ENCODE data around the gene COL5A3.

Gene COL5A3

GRCh38 chr19:9995084-9995483 lies 15.2 kb downstream of the COL5A3 start:
- no peak for DNase-seq (ENCODE audit: extremely low spot score)
- TF ChIP-seq FOXA1 (IDR thresholded peaks at IDR 0.05): no peak
- CTCF ChIA-PET: interaction anchor here (1.1 kb wide), 1 partner anchor 32 kb away, joined by 3 read pairs; no protein-coding TSS in a partner anchor
- POLR2A ChIA-PET: no interaction called here

DNA sequence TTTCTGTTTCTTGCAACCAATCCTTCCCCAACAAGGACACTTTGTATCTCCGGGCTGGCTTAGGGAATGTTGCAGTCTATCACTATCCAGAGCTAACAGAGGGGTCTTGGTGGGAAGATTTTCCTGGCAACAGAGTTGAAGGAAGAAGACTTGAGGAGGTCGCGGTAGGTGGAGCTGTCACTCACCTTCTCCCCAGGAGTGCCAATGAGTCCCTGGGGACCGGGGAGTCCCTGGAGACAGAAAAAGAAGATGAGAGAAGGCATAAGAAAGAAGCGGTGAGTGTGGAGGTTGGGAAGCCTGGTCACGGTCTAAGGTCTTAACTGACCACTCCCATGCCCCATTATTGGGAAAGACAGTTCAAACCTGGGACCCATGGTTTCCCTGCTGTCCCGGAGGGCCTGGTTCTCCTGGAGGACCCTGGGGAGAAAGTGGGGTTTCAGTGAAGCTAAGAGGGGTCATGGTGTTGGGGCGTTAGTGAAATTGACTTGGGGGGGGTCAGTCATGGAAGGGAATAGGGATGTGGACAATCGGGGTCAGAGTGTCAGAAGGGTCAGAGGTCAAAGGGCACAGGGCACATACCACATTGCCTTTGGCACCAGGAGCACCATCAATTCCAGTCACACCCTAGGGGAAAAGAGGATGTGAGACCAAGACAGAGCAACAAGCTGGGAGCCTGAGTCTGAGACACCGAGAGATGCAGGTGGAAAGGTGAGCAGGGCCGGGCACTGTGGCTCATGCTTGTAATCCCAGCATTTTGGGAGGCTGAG lies 18.7 kb downstream of the COL5A3 start:
- DNase-seq (ENCODE audit: extremely low spot score): no peak
- no peak for TF ChIP-seq SP1 (IDR thresholded peaks at IDR 0.05)
- no peak; the same call in 1 of the 2 replicates for TF ChIP-seq PKNOX1 (IDR thresholded peaks at IDR 0.05)
- TF ChIP-seq SUZ12 (IDR thresholded peaks at IDR 0.05): no peak
- TF ChIP-seq ELF4 (IDR thresholded peaks at IDR 0.05): no peak
- TF ChIP-seq FOXK2 (IDR thresholded peaks at IDR 0.05): no peak
- no peak for TF ChIP-seq FOXM1 (IDR thresholded peaks at IDR 0.05; ENCODE audit: borderline replicate concordance)
- ChIA-PET POLR2A (no interaction called here), CTCF (no interaction called here)

DNA sequence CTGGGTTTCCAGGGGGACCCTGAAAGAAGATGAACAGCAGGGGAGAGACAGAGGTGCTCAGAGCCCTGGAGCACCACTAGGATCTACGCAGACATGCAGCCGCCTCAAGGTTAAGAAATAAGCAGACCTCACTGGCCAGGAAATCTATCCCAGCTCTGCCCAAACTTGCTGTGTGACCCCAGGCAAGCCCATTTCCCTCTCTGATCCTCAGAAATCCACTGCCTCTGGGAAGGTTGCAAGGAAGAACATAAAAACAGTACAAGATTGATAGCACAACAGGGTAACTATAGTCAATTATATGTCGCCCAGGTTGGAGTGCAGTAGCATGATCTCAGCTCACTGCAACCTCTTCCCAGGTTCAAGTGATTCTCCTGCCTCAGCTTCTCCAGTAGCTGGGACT lies 20.8 kb downstream of the COL5A3 start:
- POLR2A ChIA-PET: no interaction called here
- no peak for TF ChIP-seq ARNT (IDR thresholded peaks at IDR 0.05)
- TF ChIP-seq FOXM1 (IDR thresholded peaks at IDR 0.05; ENCODE audit: borderline replicate concordance): no peak
- no peak for TF ChIP-seq NFRKB (IDR thresholded peaks at IDR 0.05)
- no peak for TF ChIP-seq HDGF (IDR thresholded peaks at IDR 0.05; ENCODE audit: borderline replicate concordance)
- no peak for TF ChIP-seq FOXA1 (IDR thresholded peaks at IDR 0.05)
- no peak for TF ChIP-seq ZNF384 (IDR thresholded peaks at IDR 0.05)
- TF ChIP-seq ELF4 (IDR thresholded peaks at IDR 0.05): no peak
- TF ChIP-seq TARDBP (IDR thresholded peaks at IDR 0.05): no peak
- TF ChIP-seq PKNOX1 (IDR thresholded peaks at IDR 0.05): no peak
- no peak for TF ChIP-seq LEF1 (IDR thresholded peaks at IDR 0.05; ENCODE audit: borderline replicate concordance)
- no peak for TF ChIP-seq SP1 (IDR thresholded peaks at IDR 0.05)
- no peak for TF ChIP-seq BHLHE40 (IDR thresholded peaks at IDR 0.05; ENCODE audit: borderline replicate concordance)
- TF ChIP-seq CTBP1 (IDR thresholded peaks at IDR 0.05; ENCODE audit: borderline replicate concordance): no peak
- no peak for TF ChIP-seq FOXK2 (IDR thresholded peaks at IDR 0.05)
- no peak for TF ChIP-seq SUZ12 (IDR thresholded peaks at IDR 0.05)
- no peak for TF ChIP-seq L3MBTL2 (conservative IDR thresholded peaks at IDR 0.05)
- DNase-seq (ENCODE audit: extremely low spot score): no peak
- CTCF ChIA-PET: interaction anchor here (0.6 to 1.7 kb wide), 3 partner anchors 9 to 126 kb away, joined by 3 to 6 read pairs (median 4); no protein-coding TSS in a partner anchor

DNA sequence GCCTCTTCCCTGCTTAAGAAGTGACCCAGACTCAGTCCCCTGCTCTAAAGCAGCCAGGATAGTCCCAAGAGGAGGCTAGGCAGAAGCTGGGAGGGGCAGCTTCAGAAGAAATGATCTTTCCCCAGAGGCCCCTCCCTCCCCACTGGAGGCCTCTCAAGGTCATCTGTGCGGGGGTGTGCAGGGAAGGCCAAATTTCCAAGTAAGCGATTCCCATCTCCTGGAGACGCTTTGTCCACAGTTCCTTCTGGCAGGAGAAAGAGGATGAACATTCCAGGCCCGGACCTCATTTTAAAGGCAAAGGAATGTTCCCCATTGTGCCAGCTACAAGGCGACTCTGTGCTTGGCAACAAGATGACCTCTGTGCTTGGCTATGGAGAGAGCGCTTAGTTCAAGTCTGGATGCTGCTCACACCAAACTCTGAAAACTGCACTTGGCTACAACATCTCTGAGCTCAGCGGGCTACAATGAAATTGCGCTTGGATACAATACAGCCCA lies 23.5 kb downstream of the COL5A3 start:
- POLR2A ChIA-PET: no interaction called here
- no peak for DNase-seq (ENCODE audit: extremely low spot score)
- CTCF ChIA-PET: interaction anchor here (1.5 kb wide), 1 partner anchor 55 kb away, joined by 3 read pairs; no protein-coding TSS in a partner anchor
- TF ChIP-seq SUZ12 (IDR thresholded peaks at IDR 0.05): no peak
- no peak for TF ChIP-seq SP1 (IDR thresholded peaks at IDR 0.05)
- TF ChIP-seq CTBP1 (IDR thresholded peaks at IDR 0.05; ENCODE audit: borderline replicate concordance): no peak
- TF ChIP-seq HDGF (IDR thresholded peaks at IDR 0.05; ENCODE audit: borderline replicate concordance): no peak
- no peak for TF ChIP-seq PKNOX1 (IDR thresholded peaks at IDR 0.05)
- no peak for TF ChIP-seq FOXA1 (IDR thresholded peaks at IDR 0.05)
- TF ChIP-seq ZNF384 (IDR thresholded peaks at IDR 0.05): no peak
- TF ChIP-seq ARNT (IDR thresholded peaks at IDR 0.05): no peak
- no peak for TF ChIP-seq BHLHE40 (IDR thresholded peaks at IDR 0.05; ENCODE audit: borderline replicate concordance)

DNA sequence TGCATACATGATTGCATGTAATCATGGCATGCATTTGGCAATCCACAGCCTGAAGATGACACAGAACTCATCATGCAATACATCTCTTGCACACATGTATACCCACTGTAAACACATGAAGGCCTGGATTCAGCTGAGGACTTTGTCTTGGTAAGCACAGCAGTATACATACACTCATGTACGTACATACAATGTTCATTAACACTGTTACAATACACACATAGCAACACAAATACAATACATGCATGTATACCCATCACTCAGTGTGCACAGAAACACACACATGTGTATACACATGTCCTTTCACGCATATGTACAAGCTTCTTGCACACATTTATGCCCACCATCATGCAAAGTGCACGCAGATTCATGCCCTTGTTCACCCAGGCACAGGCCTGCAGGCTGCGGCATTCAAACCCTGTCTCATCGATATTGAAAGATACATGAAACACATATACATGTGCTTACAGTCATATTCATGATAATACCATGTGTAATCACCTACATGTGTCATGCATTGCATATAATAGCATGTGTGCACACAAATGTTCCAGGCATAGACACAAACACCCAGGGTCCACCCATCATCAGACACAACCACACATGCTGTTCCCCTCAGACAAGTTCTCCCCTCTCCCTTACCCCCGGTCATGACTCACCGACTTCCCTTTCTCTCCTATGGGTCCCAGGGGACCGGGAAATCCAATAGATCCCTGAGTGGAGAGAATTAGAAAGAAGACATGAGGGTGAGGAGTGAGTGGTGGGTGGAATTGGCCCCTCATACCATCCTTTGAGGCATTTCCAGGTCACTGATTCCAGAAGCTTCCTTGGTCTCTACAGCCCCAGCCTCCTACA lies 28.7 kb downstream of the COL5A3 start:
- TF ChIP-seq ZNF384 (IDR thresholded peaks at IDR 0.05) (no peak), PKNOX1 (IDR thresholded peaks at IDR 0.05) (no peak), SP1 (IDR thresholded peaks at IDR 0.05) (no peak), HDGF (IDR thresholded peaks at IDR 0.05; ENCODE audit: borderline replicate concordance) (no peak), ARNT (IDR thresholded peaks at IDR 0.05) (no peak), FOXK2 (IDR thresholded peaks at IDR 0.05) (no peak), NFRKB (IDR thresholded peaks at IDR 0.05) (no peak), TARDBP (IDR thresholded peaks at IDR 0.05) (no peak), FOXM1 (IDR thresholded peaks at IDR 0.05; ENCODE audit: borderline replicate concordance) (no peak), FOXA1 (IDR thresholded peaks at IDR 0.05) (no peak), LEF1 (IDR thresholded peaks at IDR 0.05; ENCODE audit: borderline replicate concordance) (no peak), ELF4 (IDR thresholded peaks at IDR 0.05) (no peak), L3MBTL2 (conservative IDR thresholded peaks at IDR 0.05) (no peak), BHLHE40 (IDR thresholded peaks at IDR 0.05; ENCODE audit: borderline replicate concordance) (no peak)
- DNase-seq (ENCODE audit: extremely low spot score): no peak
- CTCF ChIA-PET: interaction anchor here (0.5 kb wide), 1 partner anchor 49 kb away, joined by 4 read pairs; no protein-coding TSS in a partner anchor
- POLR2A ChIA-PET: no interaction called here
